Measurements from ENCODE around the gene KRTAP16-1.

DNA sequence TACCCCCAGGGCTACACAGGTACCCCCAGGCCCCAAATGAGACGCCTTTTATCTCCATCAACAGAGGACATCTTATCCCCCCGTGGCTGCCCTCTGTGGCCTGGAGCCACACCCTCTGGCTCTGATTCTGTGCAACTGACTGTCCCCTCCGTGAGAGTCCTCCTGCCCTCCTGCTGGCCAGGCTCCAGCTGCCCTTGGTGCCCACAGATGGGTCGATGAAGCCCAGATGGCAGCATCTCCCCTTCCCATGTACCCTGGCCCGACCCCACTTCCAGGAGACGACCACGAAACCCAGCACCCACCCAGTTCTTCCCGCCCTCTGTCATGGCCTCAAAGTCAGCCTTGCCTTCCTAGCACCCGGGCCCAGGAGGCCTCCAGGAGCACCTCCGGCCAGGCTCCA lies 16.0 kb upstream of the KRTAP16-1 start:
- TF ChIP-seq, protein P1, sequence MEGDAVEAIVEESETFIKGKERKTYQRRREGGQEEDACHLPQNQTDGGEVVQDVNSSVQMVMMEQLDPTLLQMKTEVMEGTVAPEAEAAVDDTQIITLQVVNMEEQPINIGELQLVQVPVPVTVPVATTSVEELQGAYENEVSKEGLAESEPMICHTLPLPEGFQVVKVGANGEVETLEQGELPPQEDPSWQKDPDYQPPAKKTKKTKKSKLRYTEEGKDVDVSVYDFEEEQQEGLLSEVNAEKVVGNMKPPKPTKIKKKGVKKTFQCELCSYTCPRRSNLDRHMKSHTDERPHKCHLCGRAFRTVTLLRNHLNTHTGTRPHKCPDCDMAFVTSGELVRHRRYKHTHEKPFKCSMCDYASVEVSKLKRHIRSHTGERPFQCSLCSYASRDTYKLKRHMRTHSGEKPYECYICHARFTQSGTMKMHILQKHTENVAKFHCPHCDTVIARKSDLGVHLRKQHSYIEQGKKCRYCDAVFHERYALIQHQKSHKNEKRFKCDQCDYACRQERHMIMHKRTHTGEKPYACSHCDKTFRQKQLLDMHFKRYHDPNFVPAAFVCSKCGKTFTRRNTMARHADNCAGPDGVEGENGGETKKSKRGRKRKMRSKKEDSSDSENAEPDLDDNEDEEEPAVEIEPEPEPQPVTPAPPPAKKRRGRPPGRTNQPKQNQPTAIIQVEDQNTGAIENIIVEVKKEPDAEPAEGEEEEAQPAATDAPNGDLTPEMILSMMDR (IDR thresholded peaks at IDR 0.05; ENCODE audit: low read depth, low read length) = no peak
- no peak for TF ChIP-seq POLR2A (IDR thresholded peaks at IDR 0.05; ENCODE audit: extremely low read depth, insufficient read length)

All from NB4 (cell line).